Measurements from ENCODE around the gene PGAP2. TPM values are rescaled to one million over a fixed set of nuclear protein-coding genes. Genes with fewer than 3 reads are reported as not detected.

PGAP2 gene
- total RNA-seq, 1 experiment from 2014 or later, result 30.5 TPM

GRCh38 chr11:3795131-3796001 is 13.0 kb upstream of the PGAP2 start:
- Histone ChIP-seq H3K36me3 (ENCODE audit: control insufficient read depth in 1 of 2, insufficient read depth in 2 of 2, low read length in 2 of 2) (peaks cover 21 to 23% of the 10 kb centered on the region in 2 experiments), H3K4me3 (replicated peaks in 1 of 2; ENCODE audit: low read depth in 1 of 2, low read length in 2 of 2) (peak overlapping the region in 1 of 2 experiments; percentile 86; a peak in 2 of 4 replicates), H2AFZ (ENCODE audit: low read depth, low read length, poor library complexity, severe bottlenecking) (no peak overlapping the region), H3K27ac (ENCODE audit: low read depth, low read length) (no peak overlapping the region), H3K4me2 (ENCODE audit: low read length) (peak overlapping the region; percentile 91), H3K9me2 (ENCODE audit: insufficient read depth) (no peaks in the 10 kb centered on the region), H4K20me1 (ENCODE audit: insufficient read depth) (peaks cover 21% of the 10 kb centered on the region; the same call in 1 of the 2 replicates), H3K27me3 (ENCODE audit: insufficient read depth, low read length) (no peaks in the 10 kb centered on the region), H3K9me3 (ENCODE audit: control insufficient read depth in 1 of 2, insufficient read depth in 1 of 2, low read depth in 1 of 2, low read length in 2 of 2) (no peaks in the 10 kb centered on the region), H3K9ac (ENCODE audit: low read length) (peak overlapping the region; percentile 93; the same call in 1 of the 2 replicates), H3K4me1 (ENCODE audit: control insufficient read depth in 1 of 2, insufficient read depth in 2 of 2, low read length in 2 of 2) (peaks cover 14 to 28% of the 10 kb centered on the region in 2 experiments), H3K79me2 (ENCODE audit: insufficient read depth, low read length) (peaks cover 71% of the 10 kb centered on the region)
- ATAC-seq (no peak), DNase-seq (ENCODE audit: low read depth, low spot score) (no peak)
- BruUV-seq (replicated peaks), result no TSS peak
- POLR2A ChIA-PET, result interaction anchor here (0.6 kb wide), 1 partner anchor 38 kb away, joined by 3 read pairs; no protein-coding TSS in a partner anchor
- TF ChIP-seq, protein P1, sequence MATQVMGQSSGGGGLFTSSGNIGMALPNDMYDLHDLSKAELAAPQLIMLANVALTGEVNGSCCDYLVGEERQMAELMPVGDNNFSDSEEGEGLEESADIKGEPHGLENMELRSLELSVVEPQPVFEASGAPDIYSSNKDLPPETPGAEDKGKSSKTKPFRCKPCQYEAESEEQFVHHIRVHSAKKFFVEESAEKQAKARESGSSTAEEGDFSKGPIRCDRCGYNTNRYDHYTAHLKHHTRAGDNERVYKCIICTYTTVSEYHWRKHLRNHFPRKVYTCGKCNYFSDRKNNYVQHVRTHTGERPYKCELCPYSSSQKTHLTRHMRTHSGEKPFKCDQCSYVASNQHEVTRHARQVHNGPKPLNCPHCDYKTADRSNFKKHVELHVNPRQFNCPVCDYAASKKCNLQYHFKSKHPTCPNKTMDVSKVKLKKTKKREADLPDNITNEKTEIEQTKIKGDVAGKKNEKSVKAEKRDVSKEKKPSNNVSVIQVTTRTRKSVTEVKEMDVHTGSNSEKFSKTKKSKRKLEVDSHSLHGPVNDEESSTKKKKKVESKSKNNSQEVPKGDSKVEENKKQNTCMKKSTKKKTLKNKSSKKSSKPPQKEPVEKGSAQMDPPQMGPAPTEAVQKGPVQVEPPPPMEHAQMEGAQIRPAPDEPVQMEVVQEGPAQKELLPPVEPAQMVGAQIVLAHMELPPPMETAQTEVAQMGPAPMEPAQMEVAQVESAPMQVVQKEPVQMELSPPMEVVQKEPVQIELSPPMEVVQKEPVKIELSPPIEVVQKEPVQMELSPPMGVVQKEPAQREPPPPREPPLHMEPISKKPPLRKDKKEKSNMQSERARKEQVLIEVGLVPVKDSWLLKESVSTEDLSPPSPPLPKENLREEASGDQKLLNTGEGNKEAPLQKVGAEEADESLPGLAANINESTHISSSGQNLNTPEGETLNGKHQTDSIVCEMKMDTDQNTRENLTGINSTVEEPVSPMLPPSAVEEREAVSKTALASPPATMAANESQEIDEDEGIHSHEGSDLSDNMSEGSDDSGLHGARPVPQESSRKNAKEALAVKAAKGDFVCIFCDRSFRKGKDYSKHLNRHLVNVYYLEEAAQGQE (IDR thresholded peaks at IDR 0.05; ENCODE audit: low read depth), result no peak
- TF ChIP-seq JUND (IDR thresholded peaks at IDR 0.05), result no peak
- RAD21 ChIA-PET (ENCODE audit: low non-redundant PET in 1 of 2, low total read pairs in 2 of 2, uncharacterized antibody in 2 of 2, unreplicated experiment in 2 of 2), result no interaction called here
- CTCF ChIA-PET, result no interaction called here
- intact Hi-C loops (cut with micrococcal nuclease), result no loop called here

DNA sequence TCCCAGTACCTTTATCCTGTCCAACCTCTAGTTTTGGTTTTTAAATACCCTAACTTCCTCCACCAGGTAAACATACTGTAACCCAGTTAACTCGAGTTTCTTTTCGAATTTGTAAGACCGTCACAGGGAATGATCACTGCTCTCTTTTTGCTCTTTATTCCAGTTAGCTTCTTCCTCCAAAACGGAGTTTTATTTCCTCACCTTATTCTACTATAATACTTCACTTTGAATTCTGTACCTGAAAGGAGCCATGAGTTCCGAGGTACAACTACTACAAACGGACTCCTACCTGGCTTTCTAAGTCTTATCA is 12.4 kb upstream of the PGAP2 start:
- Histone ChIP-seq H3K4me1 (ENCODE audit: control insufficient read depth in 1 of 2, insufficient read depth in 2 of 2, low read length in 2 of 2) (peaks cover 14 to 28% of the 10 kb centered on the region in 2 experiments), H3K4me2 (ENCODE audit: low read length) (peak overlapping the region; percentile 91), H3K27me3 (ENCODE audit: insufficient read depth, low read length) (no peaks in the 10 kb centered on the region), H3K9ac (ENCODE audit: low read length) (peak overlapping the region; percentile 93), H3K9me2 (ENCODE audit: insufficient read depth) (no peaks in the 10 kb centered on the region), H3K79me2 (ENCODE audit: insufficient read depth, low read length) (peaks cover 65% of the 10 kb centered on the region), H2AFZ (ENCODE audit: low read depth, low read length, poor library complexity, severe bottlenecking) (no peak overlapping the region), H4K20me1 (ENCODE audit: insufficient read depth) (peaks cover 18% of the 10 kb centered on the region; the same call in 1 of the 2 replicates), H3K9me3 (ENCODE audit: control insufficient read depth in 1 of 2, insufficient read depth in 1 of 2, low read depth in 1 of 2, low read length in 2 of 2) (no peaks in the 10 kb centered on the region), H3K36me3 (ENCODE audit: control insufficient read depth in 1 of 2, insufficient read depth in 2 of 2, low read length in 2 of 2) (peaks cover 20 to 23% of the 10 kb centered on the region in 2 experiments), H3K27ac (ENCODE audit: low read depth, low read length) (no peak overlapping the region), H3K4me3 (replicated peaks in 1 of 2; ENCODE audit: low read depth in 1 of 2, low read length in 2 of 2) (peak overlapping the region; percentile 86 to 100)
- intact Hi-C loops (cut with micrococcal nuclease), result no loop called here
- no peak for ATAC-seq
- POLR2A ChIA-PET, result no interaction called here
- no TSS peak for BruUV-seq (replicated peaks)
- RAD21 ChIA-PET (ENCODE audit: low non-redundant PET in 1 of 2, low total read pairs in 2 of 2, uncharacterized antibody in 2 of 2, unreplicated experiment in 2 of 2), result no interaction called here
- CTCF ChIA-PET, result no interaction called here
- no peak for DNase-seq (ENCODE audit: low read depth, low spot score)
- TF ChIP-seq, protein P2, sequence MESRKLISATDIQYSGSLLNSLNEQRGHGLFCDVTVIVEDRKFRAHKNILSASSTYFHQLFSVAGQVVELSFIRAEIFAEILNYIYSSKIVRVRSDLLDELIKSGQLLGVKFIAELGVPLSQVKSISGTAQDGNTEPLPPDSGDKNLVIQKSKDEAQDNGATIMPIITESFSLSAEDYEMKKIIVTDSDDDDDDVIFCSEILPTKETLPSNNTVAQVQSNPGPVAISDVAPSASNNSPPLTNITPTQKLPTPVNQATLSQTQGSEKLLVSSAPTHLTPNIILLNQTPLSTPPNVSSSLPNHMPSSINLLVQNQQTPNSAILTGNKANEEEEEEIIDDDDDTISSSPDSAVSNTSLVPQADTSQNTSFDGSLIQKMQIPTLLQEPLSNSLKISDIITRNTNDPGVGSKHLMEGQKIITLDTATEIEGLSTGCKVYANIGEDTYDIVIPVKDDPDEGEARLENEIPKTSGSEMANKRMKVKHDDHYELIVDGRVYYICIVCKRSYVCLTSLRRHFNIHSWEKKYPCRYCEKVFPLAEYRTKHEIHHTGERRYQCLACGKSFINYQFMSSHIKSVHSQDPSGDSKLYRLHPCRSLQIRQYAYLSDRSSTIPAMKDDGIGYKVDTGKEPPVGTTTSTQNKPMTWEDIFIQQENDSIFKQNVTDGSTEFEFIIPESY (IDR thresholded peaks at IDR 0.05; ENCODE audit: extremely low read depth, insufficient replicate concordance, low read length), result no peak
- TF ChIP-seq JUND (IDR thresholded peaks at IDR 0.05), result no peak
- TF ChIP-seq POLR2A (IDR thresholded peaks at IDR 0.05; ENCODE audit: borderline replicate concordance, extremely low read depth, insufficient read depth, insufficient read length), result no peak
- no peak for TF ChIP-seq ZFX (IDR thresholded peaks at IDR 0.05)
- no peak for TF ChIP-seq EZH2 (IDR thresholded peaks at IDR 0.05)

Data from HCT116 (cell line).